Measurements from ENCODE around the gene FIGLA.

- TF ChIP-seq, protein P1, sequence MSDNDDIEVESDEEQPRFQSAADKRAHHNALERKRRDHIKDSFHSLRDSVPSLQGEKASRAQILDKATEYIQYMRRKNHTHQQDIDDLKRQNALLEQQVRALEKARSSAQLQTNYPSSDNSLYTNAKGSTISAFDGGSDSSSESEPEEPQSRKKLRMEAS (IDR thresholded peaks at IDR 0.05), result peak; percentile 69
- TF ChIP-seq EP300 (IDR thresholded peaks at IDR 0.05; ENCODE audit: borderline replicate concordance in 1 of 2, low read depth in 2 of 2, low read length in 2 of 2) (no peak), USF2 (IDR thresholded peaks at IDR 0.05; ENCODE audit: low read length) (no peak)
Measured at GRCh38 chr2:70785137-70785911, 5.1 kb downstream of the FIGLA start.
